Activated naive CD4-positive, alpha-beta T cell treated with Interleukin-2 at 50 U/mL for 16 hours (primary cell): ENCODE measurements around the gene MYO1D.
"Not testable (repeated sequence)": the region's sequence is repeated elsewhere in the genome, so short reads cannot be mapped to it uniquely, and the experiment has no call there.

Experiments used
- DNase-seq: peaks from one replicate; pipeline ENCODE4 v3.0.0-alpha.2; 2020

MYO1D gene

GRCh38 chr17:32565401-32565800, 311.5 kb downstream of the MYO1D start:
- DNase-seq, result no peak

GRCh38 chr17:32564325-32564724, 312.6 kb downstream of the MYO1D start:
- DNase-seq, result no peak

- no peak for DNase-seq
Measured at GRCh38 chr17:32563583-32563982, 313.3 kb downstream of the MYO1D start.

GRCh38 chr17:32558997-32559650, 317.8 kb downstream of the MYO1D start:
- no peak for DNase-seq

GRCh38 chr17:32558326-32558955, 318.5 kb downstream of the MYO1D start:
- no peak for DNase-seq

GRCh38 chr17:32555611-32556310, 321.2 kb downstream of the MYO1D start:
- no peak for DNase-seq

GRCh38 chr17:32553168-32553567, 323.8 kb downstream of the MYO1D start:
- no peak for DNase-seq

GRCh38 chr17:32552280-32552679, 324.6 kb downstream of the MYO1D start:
- DNase-seq, result no peak

- no peak for DNase-seq
Measured at GRCh38 chr17:32551186-32551955, 325.6 kb downstream of the MYO1D start.

- no peak for DNase-seq
Measured at GRCh38 chr17:32549559-32549958, 327.4 kb downstream of the MYO1D start.

GRCh38 chr17:32546031-32546444, 330.9 kb downstream of the MYO1D start:
- DNase-seq, result no peak

- DNase-seq, result no peak
Measured at GRCh38 chr17:32542186-32542585, 334.7 kb downstream of the MYO1D start.

GRCh38 chr17:32541640-32542039, 335.3 kb downstream of the MYO1D start:
- DNase-seq, result no peak

GRCh38 chr17:32536736-32537643, 339.9 kb downstream of the MYO1D start:
- DNase-seq, result no peak

GRCh38 chr17:32533296-32533695, 343.6 kb downstream of the MYO1D start:
- no peak for DNase-seq

- DNase-seq, result no peak
Measured at GRCh38 chr17:32529604-32530003, 347.3 kb downstream of the MYO1D start.

- no peak for DNase-seq
Measured at GRCh38 chr17:32528825-32529224, 348.1 kb downstream of the MYO1D start.

GRCh38 chr17:32527146-32527545, 349.8 kb downstream of the MYO1D start:
- no peak for DNase-seq

- no peak for DNase-seq
Measured at GRCh38 chr17:32525122-32525521, 351.8 kb downstream of the MYO1D start.

GRCh38 chr17:32524553-32524880, 352.4 kb downstream of the MYO1D start:
- not testable (repeated sequence) for DNase-seq

- DNase-seq, result peak; percentile 40
Measured at GRCh38 chr17:32523827-32524552, 352.9 kb downstream of the MYO1D start.
